GM13976 (cell line): ENCODE results near the gene VTA1.
"Not testable (repeated sequence)": the region's sequence is repeated elsewhere in the genome, so short reads cannot be mapped to it uniquely, and the experiment has no call there.

Source experiments
- DNase-seq: peaks from one replicate; pipeline ENCODE4 v3.0.0; 2012; ENCODE audit warnings: low spot score
- CTCF ChIP-seq: IDR thresholded peaks from 2 replicates; pipeline ENCODE4 v1.5.1; 2012; ENCODE audit warnings: borderline replicate concordance, mild to moderate bottlenecking; ENCODE audit not compliant: insufficient read depth; ENCODE audit errors: extremely low read depth, missing control alignments, control extremely low read depth
- in situ Hi-C: fragments of 300-500 bp; cut with MboI; formaldehyde crosslinking; loops from one replicate; pipeline ENCODE4 v1.12.0; 2022; ENCODE audit warnings: low sequenced_read_pairs, mixed read lengths, inconsistent platforms; ENCODE audit not compliant: unreplicated experiment

VTA1 gene

DNA sequence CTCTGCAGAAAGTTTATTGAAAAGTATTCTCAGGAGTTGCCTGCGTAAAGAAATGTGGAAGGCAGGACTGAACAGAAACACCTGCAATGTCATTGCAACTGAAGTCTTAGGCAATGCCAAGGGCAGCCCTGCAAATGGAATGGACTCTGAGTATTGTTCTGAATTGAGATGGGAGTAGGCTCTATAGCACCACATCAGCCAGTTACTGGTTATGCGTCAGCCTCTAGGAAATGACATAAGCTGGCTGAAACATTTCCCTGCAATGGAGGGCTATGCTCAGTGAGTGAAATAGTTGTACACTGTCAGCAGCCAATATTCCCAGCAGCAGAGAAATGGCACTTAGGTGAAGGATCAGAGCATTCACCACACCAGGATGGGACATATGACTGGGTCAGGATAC is 28.1 kb upstream of the VTA1 start:
- in situ Hi-C loops, result loop anchor here (25.0 kb wide), 2 partner anchors 132 to 432 kb away; no protein-coding TSS in a partner anchor

GRCh38 chr6:142121342-142121741 is 25.7 kb upstream of the VTA1 start:
- no peak for TF ChIP-seq CTCF
- DNase-seq, result no peak
- in situ Hi-C loops, result loop anchor here (25.0 kb wide), 2 partner anchors 134 to 434 kb away; no protein-coding TSS in a partner anchor

More for the DNA sequence above, 28.1 kb upstream of the VTA1 start:
- TF ChIP-seq CTCF, result no peak
- DNase-seq, result no peak

DNA sequence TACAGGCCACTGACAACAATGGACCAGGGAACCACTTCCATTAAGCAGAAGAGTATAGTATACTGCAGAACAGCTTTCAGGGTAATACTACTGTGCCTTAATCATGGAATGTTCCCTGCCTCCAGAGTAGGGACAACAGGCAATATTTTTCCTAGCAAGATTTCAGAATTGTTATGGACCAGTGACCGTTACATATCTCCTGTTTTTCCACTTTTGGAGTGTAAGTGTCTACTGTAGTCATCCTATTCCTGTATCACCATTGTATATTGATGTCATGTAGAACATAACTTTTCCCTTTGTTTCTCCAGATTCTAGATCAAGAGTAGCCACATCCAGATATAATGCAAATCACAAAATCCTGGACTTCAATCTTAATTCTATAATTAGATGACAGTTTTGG is 16.2 kb upstream of the VTA1 start:
- no peak for DNase-seq
- no peak for TF ChIP-seq CTCF
- in situ Hi-C loops, result no loop called here

- no peak for DNase-seq
- no peak for TF ChIP-seq CTCF
- in situ Hi-C loops, result no loop called here
Observed at GRCh38 chr6:142132625-142133024, 14.4 kb upstream of the VTA1 start, which contains the start of gene GJE1. Gene GJE1, plus strand, starts transcription at chr6:142132925. Its CDS starts 234 bp downstream, at chr6:142133159.

DNA sequence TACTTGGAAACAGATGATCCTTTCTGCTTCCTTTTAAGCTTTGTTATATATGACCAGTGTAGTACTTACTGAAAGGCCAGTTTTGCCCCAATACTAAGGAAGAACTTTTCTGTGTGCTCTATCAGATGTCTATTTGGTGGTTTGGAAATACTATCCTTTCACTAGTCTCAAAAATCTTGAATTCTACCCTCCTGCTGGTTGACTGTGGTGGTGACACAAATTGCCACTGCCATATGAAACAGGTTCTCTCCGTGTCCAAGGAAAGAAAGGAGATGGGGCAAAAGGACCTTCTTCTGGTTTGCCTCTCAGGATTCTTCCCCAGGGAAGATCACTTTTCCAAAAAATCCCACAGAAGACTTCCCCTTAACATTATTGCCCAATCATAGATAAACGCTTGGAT is 8.2 kb upstream of the VTA1 start:
- no peak for DNase-seq
- in situ Hi-C loops, result no loop called here
- TF ChIP-seq CTCF, result no peak

GRCh38 chr6:142141531-142141930 is 5.5 kb upstream of the VTA1 start:
- in situ Hi-C loops, result loop anchor here (10.0 kb wide), 1 partner anchor 253 kb away; no protein-coding TSS in a partner anchor
- not testable (repeated sequence) for DNase-seq

DNA sequence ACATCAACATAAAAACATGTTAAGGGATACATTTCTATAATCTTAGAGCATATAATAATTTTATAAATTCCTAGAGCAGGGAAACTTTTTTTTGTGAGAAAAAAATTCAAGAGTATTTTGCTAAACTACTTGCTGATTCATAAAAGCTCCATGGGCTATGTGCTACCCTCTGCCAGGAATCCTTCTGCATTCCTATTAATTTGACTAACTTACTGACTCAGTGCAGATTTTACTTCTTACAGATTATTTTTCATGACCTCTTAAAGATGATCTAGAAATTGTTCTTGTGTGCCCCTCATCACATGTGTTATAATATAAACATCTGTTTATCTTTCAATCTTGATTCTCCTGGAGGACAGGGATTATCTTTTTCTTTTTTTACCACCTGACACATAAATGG is 5.7 kb downstream of the VTA1 start:
- TF ChIP-seq CTCF, result no peak
- in situ Hi-C loops, result no loop called here
- no peak for DNase-seq
